ENCODE measurements around the gene OSTF1.

DNA sequence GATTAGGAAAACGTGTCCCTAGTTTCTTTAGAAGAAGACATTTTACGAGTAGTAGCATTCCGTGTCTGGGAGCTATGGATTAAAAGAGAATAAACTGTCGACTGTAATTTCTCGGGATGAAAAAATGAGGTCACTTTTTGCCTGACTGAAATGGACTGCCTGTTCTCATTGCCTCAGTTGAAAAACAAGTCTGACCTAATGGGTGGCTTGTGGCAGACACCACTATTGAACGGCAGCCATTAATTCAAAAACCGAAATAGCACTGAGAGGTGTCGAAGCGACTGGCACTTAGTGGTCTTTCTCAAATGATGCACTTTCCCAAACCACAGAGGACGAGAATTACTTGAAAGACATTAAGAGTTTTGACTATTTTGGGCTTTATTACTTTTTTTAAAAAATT lies 35.4 kb downstream of the OSTF1 start:
- TF ChIP-seq, protein P1, sequence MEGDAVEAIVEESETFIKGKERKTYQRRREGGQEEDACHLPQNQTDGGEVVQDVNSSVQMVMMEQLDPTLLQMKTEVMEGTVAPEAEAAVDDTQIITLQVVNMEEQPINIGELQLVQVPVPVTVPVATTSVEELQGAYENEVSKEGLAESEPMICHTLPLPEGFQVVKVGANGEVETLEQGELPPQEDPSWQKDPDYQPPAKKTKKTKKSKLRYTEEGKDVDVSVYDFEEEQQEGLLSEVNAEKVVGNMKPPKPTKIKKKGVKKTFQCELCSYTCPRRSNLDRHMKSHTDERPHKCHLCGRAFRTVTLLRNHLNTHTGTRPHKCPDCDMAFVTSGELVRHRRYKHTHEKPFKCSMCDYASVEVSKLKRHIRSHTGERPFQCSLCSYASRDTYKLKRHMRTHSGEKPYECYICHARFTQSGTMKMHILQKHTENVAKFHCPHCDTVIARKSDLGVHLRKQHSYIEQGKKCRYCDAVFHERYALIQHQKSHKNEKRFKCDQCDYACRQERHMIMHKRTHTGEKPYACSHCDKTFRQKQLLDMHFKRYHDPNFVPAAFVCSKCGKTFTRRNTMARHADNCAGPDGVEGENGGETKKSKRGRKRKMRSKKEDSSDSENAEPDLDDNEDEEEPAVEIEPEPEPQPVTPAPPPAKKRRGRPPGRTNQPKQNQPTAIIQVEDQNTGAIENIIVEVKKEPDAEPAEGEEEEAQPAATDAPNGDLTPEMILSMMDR (conservative IDR thresholded peaks at IDR 0.05; ENCODE audit: low read depth in 2 of 2), result no peak
- TF ChIP-seq POLR2AphosphoS5 (IDR thresholded peaks at IDR 0.05; ENCODE audit: low read depth), result no peak
- TF ChIP-seq EZH2 (IDR thresholded peaks at IDR 0.05; ENCODE audit: low read depth, unreplicated experiment), result no peak
- TF ChIP-seq, protein P2, sequence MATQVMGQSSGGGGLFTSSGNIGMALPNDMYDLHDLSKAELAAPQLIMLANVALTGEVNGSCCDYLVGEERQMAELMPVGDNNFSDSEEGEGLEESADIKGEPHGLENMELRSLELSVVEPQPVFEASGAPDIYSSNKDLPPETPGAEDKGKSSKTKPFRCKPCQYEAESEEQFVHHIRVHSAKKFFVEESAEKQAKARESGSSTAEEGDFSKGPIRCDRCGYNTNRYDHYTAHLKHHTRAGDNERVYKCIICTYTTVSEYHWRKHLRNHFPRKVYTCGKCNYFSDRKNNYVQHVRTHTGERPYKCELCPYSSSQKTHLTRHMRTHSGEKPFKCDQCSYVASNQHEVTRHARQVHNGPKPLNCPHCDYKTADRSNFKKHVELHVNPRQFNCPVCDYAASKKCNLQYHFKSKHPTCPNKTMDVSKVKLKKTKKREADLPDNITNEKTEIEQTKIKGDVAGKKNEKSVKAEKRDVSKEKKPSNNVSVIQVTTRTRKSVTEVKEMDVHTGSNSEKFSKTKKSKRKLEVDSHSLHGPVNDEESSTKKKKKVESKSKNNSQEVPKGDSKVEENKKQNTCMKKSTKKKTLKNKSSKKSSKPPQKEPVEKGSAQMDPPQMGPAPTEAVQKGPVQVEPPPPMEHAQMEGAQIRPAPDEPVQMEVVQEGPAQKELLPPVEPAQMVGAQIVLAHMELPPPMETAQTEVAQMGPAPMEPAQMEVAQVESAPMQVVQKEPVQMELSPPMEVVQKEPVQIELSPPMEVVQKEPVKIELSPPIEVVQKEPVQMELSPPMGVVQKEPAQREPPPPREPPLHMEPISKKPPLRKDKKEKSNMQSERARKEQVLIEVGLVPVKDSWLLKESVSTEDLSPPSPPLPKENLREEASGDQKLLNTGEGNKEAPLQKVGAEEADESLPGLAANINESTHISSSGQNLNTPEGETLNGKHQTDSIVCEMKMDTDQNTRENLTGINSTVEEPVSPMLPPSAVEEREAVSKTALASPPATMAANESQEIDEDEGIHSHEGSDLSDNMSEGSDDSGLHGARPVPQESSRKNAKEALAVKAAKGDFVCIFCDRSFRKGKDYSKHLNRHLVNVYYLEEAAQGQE (IDR thresholded peaks at IDR 0.05; ENCODE audit: unreplicated experiment), result no peak
- TF ChIP-seq, protein P3, sequence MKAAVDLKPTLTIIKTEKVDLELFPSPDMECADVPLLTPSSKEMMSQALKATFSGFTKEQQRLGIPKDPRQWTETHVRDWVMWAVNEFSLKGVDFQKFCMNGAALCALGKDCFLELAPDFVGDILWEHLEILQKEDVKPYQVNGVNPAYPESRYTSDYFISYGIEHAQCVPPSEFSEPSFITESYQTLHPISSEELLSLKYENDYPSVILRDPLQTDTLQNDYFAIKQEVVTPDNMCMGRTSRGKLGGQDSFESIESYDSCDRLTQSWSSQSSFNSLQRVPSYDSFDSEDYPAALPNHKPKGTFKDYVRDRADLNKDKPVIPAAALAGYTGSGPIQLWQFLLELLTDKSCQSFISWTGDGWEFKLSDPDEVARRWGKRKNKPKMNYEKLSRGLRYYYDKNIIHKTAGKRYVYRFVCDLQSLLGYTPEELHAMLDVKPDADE (IDR thresholded peaks at IDR 0.05), result no peak
- no peak for TF ChIP-seq CREB1 (CRISPR knock-in tag; IDR thresholded peaks at IDR 0.05; ENCODE audit: low read depth)
- TF ChIP-seq EZH2phosphoT487 (IDR thresholded peaks at IDR 0.05; ENCODE audit: unreplicated experiment), result no peak
- TF ChIP-seq NANOG (IDR thresholded peaks at IDR 0.05; ENCODE audit: borderline replicate concordance), result no peak
- TF ChIP-seq JUNB (IDR thresholded peaks at IDR 0.05; ENCODE audit: unreplicated experiment), result no peak
